GM12892 (cell line): ENCODE measurements around the gene RHOJ.
"Not testable (repeated sequence)": the region's sequence is repeated elsewhere in the genome, so short reads cannot be mapped to it uniquely, and the experiment has no call there.

Experiments
- DNase-seq: peaks from one replicate; pipeline ENCODE4 v3.0.0; 2011; ENCODE audit not compliant: insufficient read length
- FAIRE-seq: peaks from 2 replicates; lab custom pipeline; 2011; peaks lifted over from hg19 to GRCh38; lab: Jason Lieb, UNC
- POLR2A ChIP-seq: IDR thresholded peaks from 2 replicates; pipeline ENCODE4 v1.6.1; 2011; ENCODE audit warnings: low read depth, low read length, control low read depth
- POLR2AphosphoS5 ChIP-seq: IDR thresholded peaks from 2 replicates; pipeline ENCODE4 v1.6.1; 2011; ENCODE audit warnings: low read depth, low read length, control low read depth
- TAF1 ChIP-seq: IDR thresholded peaks from 2 replicates; pipeline ENCODE4 v1.6.1; 2011; ENCODE audit warnings: low read depth, mild to moderate bottlenecking, control low read depth, low read length, borderline replicate concordance

The RHOJ gene

GRCh38 chr14:63273717-63274655 lies 69.7 kb downstream of the RHOJ start:
- no peak for DNase-seq
- FAIRE-seq, result no peak
- no peak for TF ChIP-seq POLR2A
- no peak for TF ChIP-seq TAF1
- TF ChIP-seq POLR2AphosphoS5, result no peak

- FAIRE-seq (no peak), DNase-seq (no peak)
- no peak for TF ChIP-seq TAF1
- TF ChIP-seq POLR2AphosphoS5, result no peak
- TF ChIP-seq POLR2A, result no peak
Measured at GRCh38 chr14:63275611-63276010, 71.4 kb downstream of the RHOJ start.

- DNase-seq (no peak), FAIRE-seq (no peak)
- no peak for TF ChIP-seq POLR2AphosphoS5
- TF ChIP-seq TAF1, result no peak
- no peak for TF ChIP-seq POLR2A
Measured at GRCh38 chr14:63276016-63276415, 71.8 kb downstream of the RHOJ start.

DNA sequence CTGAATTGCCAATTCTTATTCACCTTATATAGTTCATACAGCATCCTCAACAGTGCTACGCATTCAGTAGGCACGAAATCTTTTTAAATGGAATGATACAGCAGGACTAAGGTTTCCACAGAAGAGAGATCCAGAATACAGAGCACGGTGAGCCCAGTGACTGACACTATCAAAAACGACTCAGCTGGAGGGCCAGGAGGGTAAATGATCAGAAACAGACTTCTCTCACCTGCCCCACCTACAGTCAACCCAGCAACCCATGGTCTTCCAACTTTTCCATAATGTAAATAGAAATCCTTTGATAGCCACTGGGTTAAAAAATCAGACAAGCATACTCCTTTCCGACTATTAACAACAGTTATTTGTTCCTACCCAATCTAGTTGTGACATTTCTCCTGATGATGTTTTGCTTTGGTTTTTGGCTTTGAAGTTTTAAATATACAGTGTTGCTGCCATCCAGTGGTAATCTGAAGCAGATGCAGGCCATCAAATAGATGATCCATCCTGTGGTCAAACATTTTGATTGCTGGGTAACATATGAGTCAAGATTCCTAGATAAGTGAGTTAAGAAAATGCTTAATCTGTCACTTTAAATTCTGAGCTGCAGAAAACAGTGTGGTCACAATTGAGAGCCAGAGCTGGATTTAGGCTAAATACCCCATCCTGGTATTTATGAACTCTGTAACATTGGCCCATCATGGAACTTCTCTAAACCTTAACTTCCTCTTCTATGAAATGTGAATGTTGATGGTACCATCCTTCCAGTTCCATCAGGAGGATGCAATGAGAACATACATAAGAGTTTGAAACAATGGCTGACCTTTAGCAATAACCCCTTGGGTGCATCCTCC lies 72.5 kb downstream of the RHOJ start:
- DNase-seq (no peak), FAIRE-seq (peak; percentile 94)
- TF ChIP-seq POLR2A (no peak), TAF1 (no peak), POLR2AphosphoS5 (no peak)

DNA sequence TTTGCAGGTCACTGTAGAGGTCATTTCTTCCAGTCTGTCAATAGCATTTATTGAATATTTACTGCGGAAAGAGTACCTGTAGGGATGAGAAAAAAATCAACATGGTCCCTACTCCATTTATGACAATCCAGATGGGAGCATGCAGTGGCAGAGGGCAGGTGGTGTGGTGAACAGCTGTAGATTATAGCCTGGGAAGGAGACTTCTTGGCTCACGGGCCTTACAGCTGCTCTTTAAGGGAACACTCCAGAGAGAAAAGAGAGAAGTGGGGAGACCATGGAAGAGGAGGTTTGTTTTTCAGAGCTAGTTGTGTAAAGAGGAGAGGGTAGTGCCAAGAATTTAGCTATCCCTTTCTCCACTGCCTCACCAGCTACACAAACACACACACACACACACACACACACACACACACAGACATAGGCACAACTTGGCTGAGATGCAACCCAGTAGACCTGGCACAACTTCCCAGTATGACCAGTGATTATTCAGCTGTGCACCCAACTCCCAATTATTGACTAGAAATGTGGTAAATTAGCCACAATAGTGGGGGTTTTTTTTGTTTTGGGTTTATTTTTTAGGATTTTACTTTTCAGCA lies 73.4 kb downstream of the RHOJ start:
- FAIRE-seq, result no peak
- no peak for TF ChIP-seq POLR2A
- no peak for TF ChIP-seq POLR2AphosphoS5
- TF ChIP-seq TAF1, result no peak
- DNase-seq, result no peak

GRCh38 chr14:63279933-63280332 lies 75.7 kb downstream of the RHOJ start:
- DNase-seq, FAIRE-seq: not testable (repeated sequence)

DNA sequence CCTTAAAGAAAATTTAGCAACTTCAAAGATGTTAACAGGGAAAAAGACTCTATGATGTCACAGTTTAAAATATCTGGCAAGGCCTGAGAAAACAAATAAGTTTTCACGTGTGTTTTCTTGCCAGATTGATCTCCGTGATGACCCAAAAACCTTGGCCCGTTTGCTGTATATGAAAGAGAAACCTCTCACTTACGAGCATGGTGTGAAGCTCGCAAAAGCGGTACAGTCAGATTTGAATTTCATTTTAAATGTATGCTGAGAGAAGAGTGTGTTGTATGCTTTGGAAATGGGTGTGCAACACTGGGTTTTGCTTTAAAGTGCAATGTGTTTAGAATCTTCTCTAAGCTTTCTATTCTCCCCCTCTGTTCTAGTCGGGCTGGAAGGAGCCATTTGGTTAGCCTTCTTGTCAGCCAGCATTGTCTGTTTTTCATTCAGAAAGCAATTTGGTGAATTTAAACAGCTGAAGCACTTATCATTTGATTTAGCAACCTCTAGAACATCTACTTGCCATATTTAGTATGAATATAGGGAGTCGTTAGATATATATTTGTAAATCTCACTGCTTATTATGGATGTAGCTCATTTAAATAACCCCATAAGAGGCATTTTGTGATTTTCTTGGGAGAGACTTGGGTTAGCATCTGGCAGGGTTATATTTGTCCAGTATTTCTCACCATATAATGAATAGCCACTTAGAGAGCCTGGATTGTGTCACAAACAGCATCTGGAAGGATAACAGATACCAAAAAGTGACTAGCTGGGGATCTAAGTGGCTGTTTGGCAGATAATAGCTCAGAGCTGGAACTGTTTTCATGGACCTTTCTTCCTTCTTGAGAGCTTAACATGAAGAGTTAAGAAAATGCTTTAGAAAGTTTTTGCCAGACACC lies 79.0 kb downstream of the RHOJ start:
- no peak for DNase-seq
- FAIRE-seq, result no peak
- TF ChIP-seq POLR2AphosphoS5 (no peak), TAF1 (no peak), POLR2A (no peak)

DNA sequence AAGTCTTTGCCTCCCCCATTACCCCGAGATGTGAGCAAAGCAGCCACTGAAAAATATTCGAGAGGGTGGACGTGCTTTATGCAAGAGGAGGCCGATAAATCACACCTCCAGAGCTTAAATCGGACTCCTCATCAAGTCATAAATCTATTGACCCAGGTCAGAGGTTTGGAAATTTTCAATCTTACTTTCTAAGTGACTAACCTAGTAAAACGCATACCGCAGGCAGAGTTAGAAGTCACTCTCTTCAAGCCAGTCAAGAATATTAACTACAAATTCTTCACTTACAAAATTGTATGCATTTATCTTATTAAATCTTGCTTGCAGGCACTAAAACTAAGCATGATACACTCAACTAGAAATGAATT lies 79.6 kb downstream of the RHOJ start:
- DNase-seq, result no peak
- TF ChIP-seq POLR2A, result no peak
- TF ChIP-seq POLR2AphosphoS5, result no peak
- no peak for TF ChIP-seq TAF1
- no peak for FAIRE-seq

- FAIRE-seq (no peak), DNase-seq (no peak)
- no peak for TF ChIP-seq POLR2A
- TF ChIP-seq TAF1, result no peak
- no peak for TF ChIP-seq POLR2AphosphoS5
Measured at GRCh38 chr14:63286071-63286470, 81.8 kb downstream of the RHOJ start.

- DNase-seq (no peak), FAIRE-seq (no peak)
- TF ChIP-seq POLR2AphosphoS5, result no peak
- TF ChIP-seq TAF1, result no peak
- TF ChIP-seq POLR2A, result no peak
Measured at GRCh38 chr14:63287666-63288483, 83.6 kb downstream of the RHOJ start.

- DNase-seq (no peak), FAIRE-seq (no peak)
- TF ChIP-seq TAF1 (no peak), POLR2A (no peak), POLR2AphosphoS5 (no peak)
Measured at GRCh38 chr14:63288853-63289252, 84.6 kb downstream of the RHOJ start.
